Ishikawa (cell line): ENCODE measurements around the gene DOCK8.

Source experiments
- CEBPB ChIP-seq: IDR thresholded peaks from 2 replicates; pipeline ENCODE4 v1.6.1; 2012
- CREB1 ChIP-seq: IDR thresholded peaks from 2 replicates; pipeline ENCODE4 v1.6.1; 2012; ENCODE audit warnings: low read depth
- EGR1 ChIP-seq: IDR thresholded peaks from 2 replicates; pipeline ENCODE4 v1.6.1; 2012
- EP300 ChIP-seq: IDR thresholded peaks from 2 replicates; pipeline ENCODE4 v1.6.1; 2012; ENCODE audit warnings: borderline replicate concordance
- FOXM1 ChIP-seq: IDR thresholded peaks from 2 replicates; pipeline ENCODE4 v1.6.1; 2012; ENCODE audit warnings: low read depth, borderline replicate concordance
- NFIC ChIP-seq: IDR thresholded peaks from 2 replicates; pipeline ENCODE4 v1.6.1; 2012
- RAD21 ChIP-seq: IDR thresholded peaks from 2 replicates; pipeline ENCODE4 v1.6.1; 2012; ENCODE audit warnings: low read depth
- TAF1 ChIP-seq: IDR thresholded peaks from 2 replicates; pipeline ENCODE4 v1.6.1; 2012; ENCODE audit warnings: low read depth, mild to moderate bottlenecking
- TCF12 ChIP-seq: IDR thresholded peaks from 2 replicates; pipeline ENCODE4 v1.6.1; 2012; ENCODE audit warnings: low read depth
- TEAD4 ChIP-seq: IDR thresholded peaks from 2 replicates; pipeline ENCODE4 v1.6.1; 2012
- YY1 ChIP-seq: IDR thresholded peaks from 2 replicates; pipeline ENCODE4 v1.6.1; 2012; ENCODE audit warnings: low read depth
- ZBTB7A ChIP-seq: IDR thresholded peaks from 2 replicates; pipeline ENCODE4 v1.6.1; 2012; ENCODE audit warnings: low read depth
- TF ChIP-seq, protein P1 (sequence below): IDR thresholded peaks from 2 replicates; pipeline ENCODE4 v1.6.1; 2012
- TF ChIP-seq, protein P2 (sequence below): IDR thresholded peaks from 2 replicates; pipeline ENCODE4 v1.6.1; 2012; ENCODE audit warnings: low read depth, mild to moderate bottlenecking
- TF ChIP-seq, protein P3 (sequence below): IDR thresholded peaks from 2 replicates; pipeline ENCODE4 v1.6.1; 2012

DOCK8 gene

DNA sequence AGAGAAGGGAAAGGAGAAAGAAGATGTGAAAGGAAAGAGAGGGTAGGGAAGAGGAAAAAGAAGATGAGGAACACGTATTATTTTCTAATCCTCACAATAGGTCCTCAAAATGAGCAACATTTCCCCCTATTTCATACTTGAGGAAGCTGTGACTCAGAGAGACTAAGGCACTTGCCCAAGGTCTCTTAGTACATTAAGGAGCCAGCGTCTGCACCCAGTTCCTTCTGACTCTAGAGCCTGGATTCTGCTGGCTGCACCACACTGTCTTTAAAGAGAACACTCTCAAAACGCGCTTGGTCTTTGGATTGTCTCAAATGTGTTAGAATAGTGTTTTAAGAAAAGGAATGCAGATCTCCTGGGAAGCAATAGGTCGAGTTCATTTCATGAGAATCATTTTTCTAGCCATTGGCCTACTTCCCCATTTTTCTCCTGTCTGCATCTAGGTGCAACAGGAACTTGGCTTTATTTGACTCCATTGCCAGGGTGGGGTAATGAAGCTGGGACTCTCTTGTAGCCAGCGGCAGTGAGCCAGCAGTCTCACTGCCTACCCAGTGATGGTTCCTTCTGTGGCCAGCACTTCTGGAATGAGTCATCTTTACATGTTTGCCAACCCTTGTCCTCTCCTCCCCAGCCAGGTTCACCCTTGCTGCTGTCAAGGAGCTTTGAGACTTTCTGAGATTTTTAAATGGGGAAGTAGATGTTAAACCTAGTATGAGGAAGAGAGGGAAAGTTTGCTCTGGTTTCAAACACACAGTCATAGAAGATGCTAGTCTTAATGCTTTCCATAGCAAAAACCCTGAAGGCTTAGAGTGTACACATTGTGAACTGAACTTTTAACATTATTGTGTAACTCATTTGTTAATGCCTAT is 82.7 kb downstream of the DOCK8 start:
- TF ChIP-seq RAD21, result no peak
- TF ChIP-seq TCF12, result no peak
- no peak for TF ChIP-seq TAF1
- TF ChIP-seq TEAD4, result no peak
- TF ChIP-seq, protein P1, sequence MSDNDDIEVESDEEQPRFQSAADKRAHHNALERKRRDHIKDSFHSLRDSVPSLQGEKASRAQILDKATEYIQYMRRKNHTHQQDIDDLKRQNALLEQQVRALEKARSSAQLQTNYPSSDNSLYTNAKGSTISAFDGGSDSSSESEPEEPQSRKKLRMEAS, result no peak
- TF ChIP-seq EGR1, result no peak
- TF ChIP-seq EP300, result no peak
- no peak for TF ChIP-seq FOXM1

DNA sequence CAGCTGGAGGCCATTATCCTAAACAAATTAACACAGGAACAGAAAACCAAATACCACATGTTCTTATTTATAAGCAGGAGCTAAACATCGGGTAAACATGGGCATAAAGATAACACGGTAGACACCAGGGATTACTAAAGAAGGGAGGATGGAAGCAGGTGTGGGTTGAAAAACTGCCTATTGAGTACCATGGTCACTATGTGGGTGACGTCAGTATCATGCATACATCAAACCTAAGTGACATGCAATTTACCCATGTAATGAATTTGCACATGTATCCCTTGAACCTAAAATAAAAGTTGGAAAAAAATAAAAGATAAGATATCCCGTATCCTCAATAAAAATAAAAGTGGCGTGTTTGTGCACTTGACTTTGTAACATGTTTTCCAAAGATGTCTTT is 88.8 kb downstream of the DOCK8 start:
- TF ChIP-seq, protein P1, result no peak
- TF ChIP-seq EGR1 (no peak), RAD21 (no peak), YY1 (no peak), CEBPB (no peak), NFIC (no peak), FOXM1 (no peak), TCF12 (no peak), EP300 (no peak), CREB1 (no peak), TAF1 (no peak), TEAD4 (no peak), ZBTB7A (no peak)
- TF ChIP-seq, protein P2, sequence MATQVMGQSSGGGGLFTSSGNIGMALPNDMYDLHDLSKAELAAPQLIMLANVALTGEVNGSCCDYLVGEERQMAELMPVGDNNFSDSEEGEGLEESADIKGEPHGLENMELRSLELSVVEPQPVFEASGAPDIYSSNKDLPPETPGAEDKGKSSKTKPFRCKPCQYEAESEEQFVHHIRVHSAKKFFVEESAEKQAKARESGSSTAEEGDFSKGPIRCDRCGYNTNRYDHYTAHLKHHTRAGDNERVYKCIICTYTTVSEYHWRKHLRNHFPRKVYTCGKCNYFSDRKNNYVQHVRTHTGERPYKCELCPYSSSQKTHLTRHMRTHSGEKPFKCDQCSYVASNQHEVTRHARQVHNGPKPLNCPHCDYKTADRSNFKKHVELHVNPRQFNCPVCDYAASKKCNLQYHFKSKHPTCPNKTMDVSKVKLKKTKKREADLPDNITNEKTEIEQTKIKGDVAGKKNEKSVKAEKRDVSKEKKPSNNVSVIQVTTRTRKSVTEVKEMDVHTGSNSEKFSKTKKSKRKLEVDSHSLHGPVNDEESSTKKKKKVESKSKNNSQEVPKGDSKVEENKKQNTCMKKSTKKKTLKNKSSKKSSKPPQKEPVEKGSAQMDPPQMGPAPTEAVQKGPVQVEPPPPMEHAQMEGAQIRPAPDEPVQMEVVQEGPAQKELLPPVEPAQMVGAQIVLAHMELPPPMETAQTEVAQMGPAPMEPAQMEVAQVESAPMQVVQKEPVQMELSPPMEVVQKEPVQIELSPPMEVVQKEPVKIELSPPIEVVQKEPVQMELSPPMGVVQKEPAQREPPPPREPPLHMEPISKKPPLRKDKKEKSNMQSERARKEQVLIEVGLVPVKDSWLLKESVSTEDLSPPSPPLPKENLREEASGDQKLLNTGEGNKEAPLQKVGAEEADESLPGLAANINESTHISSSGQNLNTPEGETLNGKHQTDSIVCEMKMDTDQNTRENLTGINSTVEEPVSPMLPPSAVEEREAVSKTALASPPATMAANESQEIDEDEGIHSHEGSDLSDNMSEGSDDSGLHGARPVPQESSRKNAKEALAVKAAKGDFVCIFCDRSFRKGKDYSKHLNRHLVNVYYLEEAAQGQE, result no peak
- TF ChIP-seq, protein P3, sequence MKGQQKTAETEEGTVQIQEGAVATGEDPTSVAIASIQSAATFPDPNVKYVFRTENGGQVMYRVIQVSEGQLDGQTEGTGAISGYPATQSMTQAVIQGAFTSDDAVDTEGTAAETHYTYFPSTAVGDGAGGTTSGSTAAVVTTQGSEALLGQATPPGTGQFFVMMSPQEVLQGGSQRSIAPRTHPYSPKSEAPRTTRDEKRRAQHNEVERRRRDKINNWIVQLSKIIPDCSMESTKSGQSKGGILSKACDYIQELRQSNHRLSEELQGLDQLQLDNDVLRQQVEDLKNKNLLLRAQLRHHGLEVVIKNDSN, result no peak

DNA sequence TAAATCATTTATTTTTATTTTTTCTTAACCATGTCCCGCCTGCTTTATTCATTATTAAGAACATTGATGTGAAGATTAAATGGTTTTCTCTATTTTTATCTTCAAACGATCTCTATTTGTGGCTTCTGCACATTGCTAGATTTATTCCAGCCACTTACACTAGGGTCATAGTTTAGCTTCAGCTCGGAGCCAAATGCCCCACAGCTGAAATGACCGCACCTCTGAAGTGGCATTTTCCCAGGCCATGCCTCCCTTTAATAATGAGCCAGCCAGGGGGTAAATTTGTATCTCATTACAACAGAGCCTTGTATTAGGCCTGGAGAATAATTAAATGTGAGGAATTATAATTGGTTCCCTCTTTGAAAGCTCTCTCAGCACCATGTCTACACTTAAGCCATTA is 89.4 kb downstream of the DOCK8 start:
- no peak for TF ChIP-seq YY1
- TF ChIP-seq TCF12, result no peak
- no peak for TF ChIP-seq ZBTB7A
- no peak for TF ChIP-seq CEBPB
- TF ChIP-seq EGR1, result no peak
- TF ChIP-seq, protein P1, result no peak
- TF ChIP-seq CREB1, result no peak
- no peak for TF ChIP-seq TAF1
- TF ChIP-seq, protein P3, result no peak
- no peak for TF ChIP-seq FOXM1
- TF ChIP-seq EP300, result no peak

DNA sequence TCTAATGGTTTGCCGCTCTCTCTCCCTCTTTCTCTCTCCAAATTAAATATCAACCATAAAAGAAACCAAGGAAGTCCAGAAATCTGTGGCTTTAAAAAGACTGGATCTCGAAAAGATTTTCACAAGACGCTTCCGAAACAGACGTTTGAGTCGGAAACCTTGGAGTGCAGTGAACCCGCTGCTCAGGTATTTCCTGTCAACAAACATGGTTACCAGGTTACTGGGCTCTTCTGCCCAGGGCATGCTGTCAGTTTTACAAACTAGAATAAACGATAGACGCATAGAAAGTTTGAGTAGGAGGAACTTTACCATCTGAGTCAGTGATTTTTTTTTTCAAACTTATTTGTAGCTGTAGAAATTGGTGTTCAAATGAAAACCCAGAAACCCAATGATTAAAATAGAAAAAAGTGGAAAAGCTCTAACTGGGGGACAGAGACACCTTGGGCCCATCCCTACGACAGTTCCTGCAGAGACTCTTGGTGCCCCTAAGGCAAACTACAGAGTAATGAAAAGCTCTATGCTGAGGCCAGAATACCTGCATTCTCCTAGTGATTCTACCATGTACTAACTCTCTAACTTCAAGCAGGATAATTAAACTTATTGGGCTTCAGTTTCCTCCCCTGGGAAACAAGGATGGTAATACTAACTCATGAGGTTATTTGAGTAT is 90.0 kb downstream of the DOCK8 start:
- no peak for TF ChIP-seq ZBTB7A
- no peak for TF ChIP-seq CREB1
- TF ChIP-seq, protein P2, result no peak
- no peak for TF ChIP-seq RAD21
- no peak for TF ChIP-seq EGR1
- TF ChIP-seq, protein P1, result no peak
- TF ChIP-seq YY1, result no peak
- no peak for TF ChIP-seq CEBPB
- no peak for TF ChIP-seq TEAD4
- TF ChIP-seq TAF1, result no peak
- no peak for TF ChIP-seq TCF12
- no peak for TF ChIP-seq EP300
- TF ChIP-seq FOXM1, result no peak
- TF ChIP-seq, protein P3, result no peak
- TF ChIP-seq NFIC, result no peak
